HuH-7.5 (cell line): ENCODE data around the gene SLC20A1.
"Not testable (repeated sequence)": the region's sequence is repeated elsewhere in the genome, so short reads cannot be mapped to it uniquely, and the experiment has no call there.

Experiments
- DNase-seq: peaks from one replicate; pipeline ENCODE4 v3.0.0; 2011; ENCODE audit warnings: low spot score

SLC20A1 gene

GRCh38 chr2:112646791-112647689, 1.3 kb downstream of the SLC20A1 start:
- no peak for DNase-seq

GRCh38 chr2:112648081-112648480, 2.3 kb downstream of the SLC20A1 start:
- DNase-seq, result no peak

GRCh38 chr2:112656679-112657078, 10.9 kb downstream of the SLC20A1 start:
- DNase-seq, result no peak

- DNase-seq, result no peak
Measured at GRCh38 chr2:112658301-112658700, 12.6 kb downstream of the SLC20A1 start.

- no peak for DNase-seq
Measured at GRCh38 chr2:112658839-112659667, 13.3 kb downstream of the SLC20A1 start.

- no peak for DNase-seq
Measured at GRCh38 chr2:112660138-112660537, 14.4 kb downstream of the SLC20A1 start.

- DNase-seq, result no peak
Measured at GRCh38 chr2:112661656-112662305, 16.0 kb downstream of the SLC20A1 start.

- no peak for DNase-seq
Measured at GRCh38 chr2:112662704-112663103, 17.0 kb downstream of the SLC20A1 start.

GRCh38 chr2:112664689-112665088, 18.9 kb downstream of the SLC20A1 start:
- DNase-seq, result no peak

- DNase-seq, result no peak
Measured at GRCh38 chr2:112665113-112665780, 19.5 kb downstream of the SLC20A1 start.

GRCh38 chr2:112666761-112667122, 21.0 kb downstream of the SLC20A1 start:
- no peak for DNase-seq

GRCh38 chr2:112667540-112667939, 21.8 kb downstream of the SLC20A1 start:
- DNase-seq, result not testable (repeated sequence)

GRCh38 chr2:112669667-112670066, 23.9 kb downstream of the SLC20A1 start:
- no peak for DNase-seq

- DNase-seq, result no peak
Measured at GRCh38 chr2:112670252-112671022, 24.7 kb downstream of the SLC20A1 start.

GRCh38 chr2:112671801-112672200, 26.1 kb downstream of the SLC20A1 start:
- DNase-seq, result no peak

GRCh38 chr2:112673008-112673407, 27.3 kb downstream of the SLC20A1 start:
- no peak for DNase-seq

- no peak for DNase-seq
Measured at GRCh38 chr2:112674229-112674628, 28.5 kb downstream of the SLC20A1 start.

GRCh38 chr2:112679484-112679883, 33.7 kb downstream of the SLC20A1 start:
- no peak for DNase-seq

GRCh38 chr2:112680666-112681101, 34.9 kb downstream of the SLC20A1 start:
- DNase-seq, result no peak

GRCh38 chr2:112682101-112682500, 36.4 kb downstream of the SLC20A1 start:
- no peak for DNase-seq
